SH-SY5Y (cell line): Measurements from ENCODE around the gene COBL.

Source experiments
- GATA2 ChIP-seq: IDR thresholded peaks from 2 replicates; pipeline ENCODE4 v1.6.1; 2011; ENCODE audit warnings: mild to moderate bottlenecking, low read depth, low read length
- GATA3 ChIP-seq: IDR thresholded peaks from 2 replicates; pipeline ENCODE4 v1.6.1; 2011; ENCODE audit warnings: low read depth, mild to moderate bottlenecking, low read length, moderate library complexity

DNA sequence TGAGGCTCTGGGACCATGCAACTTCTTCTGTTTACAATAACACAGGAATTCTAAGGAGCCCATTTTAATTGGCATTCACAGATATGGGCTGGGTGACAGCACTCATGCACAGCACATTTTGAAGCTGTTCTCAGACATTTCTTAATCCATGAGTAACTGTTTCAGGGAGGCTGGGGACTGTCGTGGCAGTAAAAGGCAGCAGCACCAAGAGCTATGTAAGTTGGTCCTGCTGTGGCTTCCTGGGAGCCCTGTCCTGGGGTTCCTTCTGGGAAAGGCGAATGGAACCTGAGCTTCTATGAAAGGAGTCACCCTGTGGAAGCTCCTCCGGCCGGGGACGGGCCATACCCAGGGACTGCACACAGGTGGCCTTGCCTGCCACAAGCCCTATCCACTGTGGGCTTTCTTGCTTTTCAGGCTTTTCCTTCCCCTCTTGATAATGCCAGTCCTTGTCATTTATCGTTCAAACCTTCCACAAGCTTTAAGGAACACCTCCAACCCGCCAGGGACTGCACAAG is 40.5 kb downstream of the COBL start:
- TF ChIP-seq GATA2: no peak
- no peak for TF ChIP-seq GATA3
